ENCODE data around the gene MAPKAPK3.

MAPKAPK3 gene

DNA sequence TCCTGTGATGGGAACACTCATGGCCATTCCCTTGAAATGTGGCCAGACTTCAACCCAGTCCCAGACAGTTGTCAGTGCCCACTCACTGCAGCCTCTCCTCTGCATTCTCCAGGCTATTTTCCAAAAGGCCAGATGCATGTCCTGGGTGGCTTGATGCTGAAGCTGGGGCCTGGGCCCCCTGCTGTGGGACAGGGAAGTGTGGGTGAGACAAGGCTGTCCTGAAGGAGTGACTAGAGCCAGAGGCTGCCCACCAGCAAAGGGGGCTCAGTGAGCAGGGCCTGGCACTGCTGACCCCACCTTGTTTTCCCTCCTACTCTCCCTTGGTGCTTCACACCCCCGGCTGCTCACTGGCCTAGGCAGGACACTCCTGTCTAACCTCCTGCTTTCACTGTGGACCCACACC, 17.2 kb upstream of the MAPKAPK3 start:
- H3K4me3 ChIP-seq (ENCODE audit: low read depth, low read length): no peak overlapping the region
- TF ChIP-seq, protein P1, sequence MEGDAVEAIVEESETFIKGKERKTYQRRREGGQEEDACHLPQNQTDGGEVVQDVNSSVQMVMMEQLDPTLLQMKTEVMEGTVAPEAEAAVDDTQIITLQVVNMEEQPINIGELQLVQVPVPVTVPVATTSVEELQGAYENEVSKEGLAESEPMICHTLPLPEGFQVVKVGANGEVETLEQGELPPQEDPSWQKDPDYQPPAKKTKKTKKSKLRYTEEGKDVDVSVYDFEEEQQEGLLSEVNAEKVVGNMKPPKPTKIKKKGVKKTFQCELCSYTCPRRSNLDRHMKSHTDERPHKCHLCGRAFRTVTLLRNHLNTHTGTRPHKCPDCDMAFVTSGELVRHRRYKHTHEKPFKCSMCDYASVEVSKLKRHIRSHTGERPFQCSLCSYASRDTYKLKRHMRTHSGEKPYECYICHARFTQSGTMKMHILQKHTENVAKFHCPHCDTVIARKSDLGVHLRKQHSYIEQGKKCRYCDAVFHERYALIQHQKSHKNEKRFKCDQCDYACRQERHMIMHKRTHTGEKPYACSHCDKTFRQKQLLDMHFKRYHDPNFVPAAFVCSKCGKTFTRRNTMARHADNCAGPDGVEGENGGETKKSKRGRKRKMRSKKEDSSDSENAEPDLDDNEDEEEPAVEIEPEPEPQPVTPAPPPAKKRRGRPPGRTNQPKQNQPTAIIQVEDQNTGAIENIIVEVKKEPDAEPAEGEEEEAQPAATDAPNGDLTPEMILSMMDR (conservative IDR thresholded peaks at IDR 0.05; ENCODE audit: low read depth, low read length): no peak
- DNase-seq (ENCODE audit: low read depth): no peak

GRCh38 chr3:50600141-50600753, 16.7 kb upstream of the MAPKAPK3 start:
- DNase-seq (ENCODE audit: low read depth): no peak
- TF ChIP-seq, protein P1 (conservative IDR thresholded peaks at IDR 0.05; ENCODE audit: low read depth, low read length): no peak
- H3K4me3 ChIP-seq (ENCODE audit: low read depth, low read length): no peak overlapping the region

DNA sequence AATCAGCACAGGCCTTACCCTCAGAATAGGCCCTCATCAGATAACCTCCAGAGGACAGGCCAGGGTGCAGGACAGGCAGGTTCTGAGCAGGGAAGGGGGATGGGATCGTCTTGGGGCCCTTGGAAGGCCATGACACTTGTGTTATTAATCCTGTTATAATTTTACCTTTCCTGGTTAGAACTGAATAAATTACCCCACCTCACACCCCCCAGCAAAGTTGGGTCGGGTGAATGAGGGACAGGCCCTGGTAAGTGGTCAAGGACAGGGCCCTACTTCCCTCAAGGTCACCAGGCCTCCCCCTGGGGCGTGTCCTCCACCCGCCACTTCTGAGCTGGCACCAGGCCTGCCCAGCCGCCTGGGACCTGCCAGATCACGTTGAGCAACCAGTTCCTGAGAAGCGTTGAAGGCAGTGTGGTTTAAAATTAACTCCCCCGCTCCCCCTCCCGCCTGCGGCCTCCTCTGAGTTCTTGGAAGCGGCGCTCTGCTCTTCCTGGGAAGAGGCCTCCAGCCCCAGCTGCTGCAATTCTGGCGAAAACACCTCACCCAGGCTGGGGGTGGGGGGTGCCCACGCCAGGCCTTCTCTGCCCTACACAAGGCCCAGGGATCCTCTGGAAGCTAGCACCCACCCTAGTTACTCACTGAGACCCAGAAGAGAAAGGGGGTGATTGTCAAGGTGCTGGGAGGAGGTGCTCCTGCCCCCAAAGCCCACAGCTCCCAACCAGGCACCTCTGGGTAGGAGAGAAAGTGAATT, 15.9 kb upstream of the MAPKAPK3 start:
- DNase-seq (ENCODE audit: low read depth): peak; percentile 98
- TF ChIP-seq, protein P1 (conservative IDR thresholded peaks at IDR 0.05; ENCODE audit: low read depth, low read length): no peak
- H3K4me3 ChIP-seq (ENCODE audit: low read depth, low read length): peak overlapping the region; percentile 23

DNA sequence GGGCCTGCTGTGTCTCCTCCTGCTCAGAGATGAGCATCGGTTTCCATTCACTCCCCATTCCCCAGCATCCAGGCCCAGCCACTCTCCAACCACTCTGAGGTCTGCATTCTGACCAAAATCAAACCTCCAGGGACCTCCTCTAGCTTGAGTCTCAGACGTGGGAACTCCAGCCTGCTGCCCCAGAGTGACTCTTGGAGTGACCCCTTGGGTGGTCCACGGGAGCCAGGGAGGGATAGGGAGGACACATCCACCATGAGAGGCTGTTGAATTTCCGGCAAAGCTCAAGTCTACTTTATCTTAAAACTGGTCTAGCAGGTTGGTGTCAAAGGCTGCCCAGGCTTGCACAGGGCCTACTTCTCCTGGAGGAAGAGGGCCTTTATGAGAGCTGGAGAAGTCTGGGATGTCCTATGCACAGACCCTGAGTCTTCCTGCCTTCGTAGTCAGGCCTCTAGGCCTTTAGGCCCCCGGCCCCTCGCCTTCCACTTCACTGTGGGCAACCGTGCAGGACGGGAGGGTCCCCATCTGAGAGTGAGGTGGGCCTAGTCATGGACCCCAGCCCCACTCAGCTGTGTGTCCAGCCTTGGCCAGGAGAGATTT, 14.3 kb upstream of the MAPKAPK3 start:
- TF ChIP-seq, protein P1 (conservative IDR thresholded peaks at IDR 0.05; ENCODE audit: low read depth, low read length): no peak
- H3K4me3 ChIP-seq (ENCODE audit: low read depth, low read length): no peak overlapping the region
- DNase-seq (ENCODE audit: low read depth): no peak

DNA sequence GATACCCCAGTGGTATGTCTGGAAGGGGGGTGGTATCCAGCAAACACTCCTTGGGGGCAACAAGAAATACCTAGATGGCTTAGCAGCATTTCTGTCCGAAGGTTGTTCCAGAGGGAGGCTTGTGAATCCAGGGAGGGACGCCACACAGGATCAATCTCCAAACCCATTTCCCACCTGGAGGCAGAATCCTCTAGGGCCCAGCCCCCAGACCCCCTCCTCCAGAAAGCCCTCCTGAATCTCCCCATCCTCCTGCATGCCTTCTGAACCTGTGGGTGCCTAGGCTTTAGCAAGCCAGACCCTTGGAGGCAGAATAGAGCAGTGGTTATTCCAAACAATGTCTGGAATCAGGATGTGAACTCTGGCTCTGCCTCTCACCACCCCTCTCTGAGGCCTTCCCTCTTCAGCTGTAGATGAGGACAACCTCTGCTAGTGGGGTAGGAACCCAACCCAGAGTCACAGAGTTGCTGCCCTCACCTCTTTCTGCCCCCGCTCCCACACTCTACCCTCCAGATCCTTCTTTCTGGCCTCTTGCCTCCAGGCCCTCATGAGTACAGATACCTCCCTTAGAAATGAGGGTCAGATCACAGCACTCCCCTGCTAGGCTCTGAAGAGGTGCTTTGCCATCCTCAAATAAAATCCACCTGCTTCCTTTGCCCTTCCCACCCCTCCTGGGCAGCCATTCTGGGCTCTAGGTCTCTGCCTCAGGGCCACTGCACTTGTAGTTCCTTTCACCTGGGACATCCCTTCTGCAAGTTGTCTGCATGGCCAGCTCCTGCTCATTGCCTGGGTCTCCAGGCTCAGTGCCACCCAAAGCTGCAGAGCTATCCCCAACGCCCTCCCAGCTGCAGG, 13.5 kb upstream of the MAPKAPK3 start:
- no peak for DNase-seq (ENCODE audit: low read depth)

GRCh38 chr3:50604110-50604621, 12.8 kb upstream of the MAPKAPK3 start:
- H3K4me3 ChIP-seq (ENCODE audit: low read depth, low read length): no peak overlapping the region
- no peak for DNase-seq (ENCODE audit: low read depth)
- TF ChIP-seq, protein P1 (conservative IDR thresholded peaks at IDR 0.05; ENCODE audit: low read depth, low read length): no peak

More for the DNA sequence above, 13.5 kb upstream of the MAPKAPK3 start:
- TF ChIP-seq, protein P1 (conservative IDR thresholded peaks at IDR 0.05; ENCODE audit: low read depth, low read length): no peak
- H3K4me3 ChIP-seq (ENCODE audit: low read depth, low read length): no peak overlapping the region
